Posterior cingulate gyrus (tissue), 11 donors: ENCODE measurements around the gene KIR2DL1.
"Not testable (repeated sequence)": the region's sequence is repeated elsewhere in the genome, so short reads cannot be mapped to it uniquely, and the experiment has no call there.

ENCODE experiments used
- DNase-seq, 10 donors: peaks; one replicate each; pipeline versions ENCODE4 v3.0.0 to v3.0.0-alpha.2; 2020 to 2021; ENCODE audit warnings: mixed read lengths in 3 of 10
- intact Hi-C: fragments of 100-400 bp; cut with DNase I; formaldehyde crosslinking; loops from one replicate; pipeline ENCODE4 v1.15.1; 2023

The KIR2DL1 gene

GRCh38 chr19:54816251-54816650 is 46.7 kb downstream of the KIR2DL1 start, which contains the start of gene KIR3DL1:
Gene KIR3DL1 (plus strand): TSS chr19:54816468.
- DNase-seq, intact Hi-C loops: not testable (repeated sequence)

DNA sequence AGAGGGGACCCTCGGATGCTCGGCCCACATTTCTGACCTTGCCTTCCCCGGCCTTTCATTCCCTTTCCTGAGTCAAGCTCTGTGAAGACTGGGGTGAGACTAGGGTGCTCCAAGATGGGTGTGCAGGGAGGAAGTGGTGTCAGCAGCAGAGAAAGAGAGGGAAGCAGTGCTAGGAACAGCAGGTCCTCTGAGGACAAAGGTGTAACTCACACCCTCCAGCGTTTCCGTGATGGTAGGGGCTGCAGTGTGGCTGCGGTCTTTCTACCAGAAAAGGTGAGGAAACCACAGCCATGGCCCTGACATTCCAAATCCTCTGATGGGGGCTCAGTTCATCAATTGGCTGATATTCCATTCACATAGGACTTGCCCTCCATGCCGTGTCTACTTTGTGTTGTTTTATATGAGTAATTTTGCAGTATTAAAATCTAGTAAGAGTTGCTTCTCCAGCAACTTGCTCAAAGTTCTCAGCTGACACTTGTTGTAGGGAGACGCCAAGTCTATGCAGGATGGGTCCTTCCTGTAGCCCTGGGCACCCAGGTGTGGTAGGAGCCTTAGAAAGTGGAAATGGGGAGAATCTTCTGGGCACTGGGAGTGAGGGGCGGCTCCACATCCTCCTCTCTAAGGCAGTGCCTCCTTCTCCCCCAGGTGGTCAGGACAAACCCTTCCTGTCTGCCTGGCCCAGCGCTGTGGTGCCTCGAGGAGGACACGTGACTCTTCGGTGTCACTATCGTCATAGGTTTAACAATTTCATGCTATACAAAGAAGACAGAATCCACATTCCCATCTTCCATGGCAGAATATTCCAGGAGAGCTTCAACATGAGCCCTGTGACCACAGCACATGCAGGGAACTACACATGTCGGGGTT is 48.3 kb downstream of the KIR2DL1 start:
- intact Hi-C loops = no loop called here

DNA sequence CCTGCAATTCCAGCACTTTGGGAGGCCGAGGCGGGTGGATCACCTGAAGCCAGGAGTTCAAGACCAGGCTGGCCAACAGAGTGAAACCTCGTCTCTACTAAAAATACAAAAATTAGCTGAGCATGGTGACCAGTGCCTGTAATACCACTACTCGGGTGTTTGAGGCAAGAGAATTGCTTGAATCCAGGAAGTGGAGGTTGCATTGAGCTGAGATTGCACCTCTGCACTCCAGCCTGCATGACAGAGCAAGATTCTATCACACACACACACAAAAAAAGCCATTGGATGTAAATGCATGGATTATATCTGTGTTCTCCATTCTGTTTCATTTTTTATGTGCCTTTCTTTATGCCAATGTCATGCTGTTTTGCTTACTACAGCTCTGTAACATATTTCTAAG is 54.8 kb downstream of the KIR2DL1 start:
- DNase-seq, intact Hi-C loops: not testable (repeated sequence)

More for the DNA sequence above, 48.3 kb downstream of the KIR2DL1 start:
- DNase-seq = no peak

DNA sequence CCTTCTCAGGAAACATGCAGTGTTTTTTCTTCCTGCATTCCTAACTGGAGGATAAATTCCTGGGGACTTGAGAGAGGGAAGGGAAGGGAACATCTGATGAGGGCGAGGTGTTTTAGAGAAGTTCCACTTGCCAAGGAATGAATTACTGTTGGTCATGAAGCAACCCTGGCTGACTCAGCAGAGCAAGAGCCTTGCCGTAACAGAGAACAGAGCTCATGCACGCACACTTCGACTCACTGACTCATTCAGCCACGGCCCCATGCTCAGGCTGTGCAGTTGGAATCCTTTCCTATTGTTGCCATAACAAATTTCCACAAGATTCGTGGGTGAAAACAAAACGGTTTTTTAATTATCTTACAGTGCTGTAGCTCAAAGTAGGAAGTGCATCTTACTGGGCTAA is 55.7 kb downstream of the KIR2DL1 start:
- intact Hi-C loops, DNase-seq: not testable (repeated sequence)

DNA sequence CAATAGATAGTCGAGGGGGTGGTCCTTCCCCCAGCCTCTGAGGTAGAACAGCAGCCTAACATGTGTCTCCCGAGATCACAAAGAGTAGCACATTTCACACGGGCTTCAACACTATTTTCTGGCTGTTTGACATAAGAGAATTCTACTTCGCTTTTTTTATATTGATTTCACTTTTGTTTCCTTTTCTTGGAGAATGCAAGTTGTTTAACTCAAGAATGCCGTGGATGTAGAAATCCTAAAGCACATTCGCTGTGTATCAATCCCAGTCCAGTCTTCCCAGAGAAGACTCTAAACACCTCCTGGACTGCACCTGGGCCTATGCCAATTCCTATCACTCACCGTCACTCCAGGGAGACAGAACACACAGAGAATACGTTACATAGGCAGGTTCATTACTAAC is 58.5 kb downstream of the KIR2DL1 start:
- intact Hi-C loops, DNase-seq: not testable (repeated sequence)

DNA sequence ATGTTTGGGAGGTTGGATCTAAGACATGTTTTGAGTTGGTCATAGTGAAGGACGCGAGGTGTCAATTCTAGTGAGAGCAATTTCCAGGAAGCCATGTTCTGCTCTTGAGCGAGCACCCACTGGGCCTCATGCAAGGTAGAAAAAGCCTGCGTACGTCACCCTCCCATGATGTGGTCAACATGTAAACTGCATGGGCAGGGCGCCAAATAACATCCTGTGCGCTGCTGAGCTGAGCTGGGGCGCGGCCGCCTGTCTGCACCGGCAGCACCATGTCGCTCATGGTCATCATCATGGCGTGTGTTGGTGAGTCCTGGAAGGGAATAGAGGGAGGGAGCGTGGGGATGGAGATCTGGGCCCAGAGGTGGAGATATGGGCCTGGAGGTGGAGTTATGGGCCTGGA is 62.9 kb downstream of the KIR2DL1 start, which contains the start of gene KIR2DS4:
KIR2DS4 (plus strand) TSS at position 181 of the 400 bp plus-strand sequence.
- intact Hi-C loops = not testable (repeated sequence)

More for the DNA sequence above, 62.9 kb downstream of the KIR2DL1 start, which contains the start of gene KIR2DS4:
- DNase-seq = not testable (repeated sequence)
